Uterus (tissue), 2 donors: ENCODE data around the gene PAM16.

ENCODE experiments used
- POLR2A ChIP-seq, 2 donors: fragments of 450-650 bp; IDR thresholded peaks; one replicate each; pipeline ENCODE4 v1.6.1; 2016; ENCODE audit warnings: antibody characterized with exemption in 2 of 2, mild to moderate bottlenecking in 1 of 2, moderate library complexity in 1 of 2
- TF ChIP-seq, protein P1 (sequence below), 4 experiments: fragments of 200-600 bp in 2 of 4; fragments of 450-650 bp in 2 of 4; sonication (generic) in 2 of 4; IDR thresholded peaks; one replicate each; pipeline ENCODE4 v1.5.1; 2016 to 2019; ENCODE audit warnings: antibody characterized with exemption in 4 of 4, mild to moderate bottlenecking in 2 of 4, moderate library complexity in 1 of 4

DNA sequence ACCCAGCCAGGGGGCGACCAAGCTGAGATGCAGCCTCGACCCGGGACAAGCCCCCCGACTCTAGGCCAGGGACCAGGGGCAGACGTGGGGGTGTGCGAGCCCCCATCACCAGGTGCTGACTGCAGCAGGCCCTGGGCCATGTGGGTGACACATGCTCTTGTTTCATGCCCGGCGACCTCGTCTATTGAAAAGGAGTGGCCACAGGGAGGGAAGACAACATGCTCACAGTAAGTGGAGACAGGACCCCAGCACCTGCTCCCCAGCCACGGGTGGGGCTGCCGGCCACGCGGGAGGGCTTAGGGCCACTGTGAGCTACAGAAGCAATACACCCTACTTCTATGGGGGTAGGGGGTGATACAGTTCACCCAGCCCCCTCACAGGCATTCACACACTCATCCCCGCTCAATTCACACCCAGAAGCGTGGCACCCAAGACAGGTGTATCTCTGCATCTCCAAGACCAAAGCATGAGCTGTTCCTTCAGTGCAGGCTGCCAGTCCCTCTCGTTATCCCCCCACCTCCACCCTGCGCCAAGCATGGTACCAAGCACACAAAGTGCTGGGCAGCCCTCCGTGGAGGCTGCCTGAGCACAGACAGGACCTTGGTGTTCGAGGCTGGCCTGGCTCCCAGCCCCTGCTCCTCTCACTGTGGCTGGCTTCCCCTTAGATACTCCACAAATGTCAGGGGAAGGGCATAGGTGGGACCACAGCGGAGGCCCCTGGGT is 34.1 kb upstream of the PAM16 start:
- TF ChIP-seq, protein P1, sequence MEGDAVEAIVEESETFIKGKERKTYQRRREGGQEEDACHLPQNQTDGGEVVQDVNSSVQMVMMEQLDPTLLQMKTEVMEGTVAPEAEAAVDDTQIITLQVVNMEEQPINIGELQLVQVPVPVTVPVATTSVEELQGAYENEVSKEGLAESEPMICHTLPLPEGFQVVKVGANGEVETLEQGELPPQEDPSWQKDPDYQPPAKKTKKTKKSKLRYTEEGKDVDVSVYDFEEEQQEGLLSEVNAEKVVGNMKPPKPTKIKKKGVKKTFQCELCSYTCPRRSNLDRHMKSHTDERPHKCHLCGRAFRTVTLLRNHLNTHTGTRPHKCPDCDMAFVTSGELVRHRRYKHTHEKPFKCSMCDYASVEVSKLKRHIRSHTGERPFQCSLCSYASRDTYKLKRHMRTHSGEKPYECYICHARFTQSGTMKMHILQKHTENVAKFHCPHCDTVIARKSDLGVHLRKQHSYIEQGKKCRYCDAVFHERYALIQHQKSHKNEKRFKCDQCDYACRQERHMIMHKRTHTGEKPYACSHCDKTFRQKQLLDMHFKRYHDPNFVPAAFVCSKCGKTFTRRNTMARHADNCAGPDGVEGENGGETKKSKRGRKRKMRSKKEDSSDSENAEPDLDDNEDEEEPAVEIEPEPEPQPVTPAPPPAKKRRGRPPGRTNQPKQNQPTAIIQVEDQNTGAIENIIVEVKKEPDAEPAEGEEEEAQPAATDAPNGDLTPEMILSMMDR (IDR thresholded peaks at IDR 0.05): no peak
- TF ChIP-seq POLR2A (IDR thresholded peaks at IDR 0.05): no peak
